Amniotic epithelial cell (primary cell): ENCODE measurements around the gene PCCA.
A peak's percentile ranks its signal among the peaks of the same experiment; 100 is the strongest.
"Not testable (repeated sequence)": the region's sequence is repeated elsewhere in the genome, so short reads cannot be mapped to it uniquely, and the experiment has no call there.

Source experiments
- DNase-seq: peaks from one replicate; pipeline ENCODE4 v3.0.0-alpha.2; 2010; ENCODE audit warnings: low read depth

Gene PCCA

GRCh38 chr13:100088644-100089464, at the start of gene PCCA:
Gene PCCA (plus strand): TSS chr13:100089093. CDS start chr13:100089121, 28 bp downstream.
- peak; percentile 90 for DNase-seq

- DNase-seq, result no peak
Measured at GRCh38 chr13:100039740-100040139, 49.2 kb upstream of the PCCA start.

GRCh38 chr13:100040196-100040595, 48.7 kb upstream of the PCCA start:
- no peak for DNase-seq

GRCh38 chr13:100044936-100045335, 44.0 kb upstream of the PCCA start:
- no peak for DNase-seq

GRCh38 chr13:100045355-100045754, 43.5 kb upstream of the PCCA start:
- no peak for DNase-seq

- no peak for DNase-seq
Measured at GRCh38 chr13:100051070-100051469, 37.8 kb upstream of the PCCA start.

- DNase-seq, result no peak
Measured at GRCh38 chr13:100059827-100060226, 29.1 kb upstream of the PCCA start.

- DNase-seq, result peak; percentile 34
Measured at GRCh38 chr13:100063333-100063732, 25.6 kb upstream of the PCCA start.

- no peak for DNase-seq
Measured at GRCh38 chr13:100063906-100064305, 25.0 kb upstream of the PCCA start.

- DNase-seq, result peak; percentile 5
Measured at GRCh38 chr13:100068133-100068931, 20.6 kb upstream of the PCCA start.

GRCh38 chr13:100069278-100069677, 19.6 kb upstream of the PCCA start:
- DNase-seq, result peak; percentile 55

- peak; percentile 8 for DNase-seq
Measured at GRCh38 chr13:100075700-100076587, 12.9 kb upstream of the PCCA start.

GRCh38 chr13:100079003-100079402, 9.9 kb upstream of the PCCA start:
- not testable (repeated sequence) for DNase-seq

- not testable (repeated sequence) for DNase-seq
Measured at GRCh38 chr13:100083401-100083800, 5.5 kb upstream of the PCCA start.

GRCh38 chr13:100088273-100088643, 635 bp upstream of the PCCA start:
- DNase-seq, result peak; percentile 32

- no peak for DNase-seq
Measured at GRCh38 chr13:100089465-100090032, 656 bp downstream of the PCCA start.

- DNase-seq, result no peak
Measured at GRCh38 chr13:100090861-100091260, 2.0 kb downstream of the PCCA start.

GRCh38 chr13:100091391-100091790, 2.5 kb downstream of the PCCA start:
- no peak for DNase-seq

GRCh38 chr13:100092273-100092672, 3.4 kb downstream of the PCCA start:
- not testable (repeated sequence) for DNase-seq

- DNase-seq, result no peak
Measured at GRCh38 chr13:100095498-100095897, 6.6 kb downstream of the PCCA start.

- no peak for DNase-seq
Measured at GRCh38 chr13:100096526-100096925, 7.6 kb downstream of the PCCA start.

GRCh38 chr13:100097821-100098220, 8.9 kb downstream of the PCCA start:
- DNase-seq, result no peak
